Hepatocyte (in vitro differentiated cells): ENCODE measurements around the gene FERMT1. TPM values are rescaled to one million over a fixed set of nuclear protein-coding genes. Genes with fewer than 3 reads are reported as not detected.
"Not testable (repeated sequence)": the region's sequence is repeated elsewhere in the genome, so short reads cannot be mapped to it uniquely, and the experiment has no call there.

Source experiments
- DNase-seq: peaks from one replicate; pipeline ENCODE4 v3.0.0-alpha.2; 2016; ENCODE audit warnings: low spot score
- H2AFZ ChIP-seq: fragments of 200-600 bp; sonication (generic); 2 replicates; pipeline ENCODE4 v1.6.0; 2016; ENCODE audit warnings: antibody characterized with exemption, mild to moderate bottlenecking
- H3K27ac ChIP-seq: fragments of 200-600 bp; sonication (generic); 2 replicates; pipeline ENCODE4 v1.5.1; 2016; ENCODE audit warnings: mild to moderate bottlenecking
- H3K27me3 ChIP-seq: fragments of 200-600 bp; sonication (generic); 2 replicates; pipeline ENCODE4 v1.6.1; 2016
- H3K36me3 ChIP-seq: fragments of 200-600 bp; sonication (generic); replicated peaks from 2 replicates; pipeline ENCODE4 v1.5.1; 2016; ENCODE audit warnings: low read depth; ENCODE audit not compliant: insufficient read depth
- H3K4me1 ChIP-seq: fragments of 200-600 bp; sonication (generic); 2 replicates; pipeline ENCODE4 v1.5.1; 2016; ENCODE audit warnings: mild to moderate bottlenecking, moderate library complexity; ENCODE audit not compliant: insufficient read depth
- H3K4me2 ChIP-seq: fragments of 200-600 bp; sonication (generic); 2 replicates; pipeline ENCODE4 v1.6.0; 2016
- H3K4me3 ChIP-seq: fragments of 200-600 bp; sonication (generic); 2 replicates; pipeline ENCODE4 v1.5.1; 2016; ENCODE audit warnings: mild to moderate bottlenecking
- H3K79me2 ChIP-seq: fragments of 200-600 bp; sonication (generic); 2 replicates; pipeline ENCODE4 v1.6.0; 2017; ENCODE audit warnings: mild to moderate bottlenecking
- H3K9me2 ChIP-seq: fragments of 200-600 bp; sonication (generic); replicated peaks from 2 replicates; pipeline ENCODE4 v1.6.0; 2017; ENCODE audit warnings: mild to moderate bottlenecking; ENCODE audit not compliant: insufficient read depth
- H3K9me3 ChIP-seq: fragments of 200-600 bp; sonication (generic); 2 replicates; pipeline ENCODE4 v1.5.1; 2016; ENCODE audit warnings: low read depth, mild to moderate bottlenecking
- H4K20me1 ChIP-seq: fragments of 200-600 bp; sonication (generic); 2 replicates; pipeline ENCODE4 v1.6.0; 2016; ENCODE audit warnings: mild to moderate bottlenecking; ENCODE audit not compliant: insufficient read depth, poor library complexity, severe bottlenecking
- CTCF ChIP-seq: fragments of 200-600 bp; sonication (generic); IDR thresholded peaks from 2 replicates; pipeline ENCODE4 v1.5.1; 2016; ENCODE audit warnings: antibody characterized with exemption, mild to moderate bottlenecking; ENCODE audit not compliant: poor library complexity
- EZH2 ChIP-seq: fragments of 200-600 bp; sonication (generic); IDR thresholded peaks from 2 replicates; pipeline ENCODE4 v1.6.1; 2016; ENCODE audit warnings: antibody characterized with exemption, mild to moderate bottlenecking, borderline replicate concordance
- EZH2phosphoT487 ChIP-seq: fragments of 200-600 bp; sonication (generic); IDR thresholded peaks from one replicate; pipeline ENCODE4 v1.6.1; 2018; ENCODE audit warnings: antibody characterized with exemption, mild to moderate bottlenecking, low read depth, moderate library complexity; ENCODE audit not compliant: unreplicated experiment, severe bottlenecking
- WGBS: methylation state at CpG from one replicate; pipeline ENCODE4 v1.1.6; 2016; ENCODE audit warnings: low lambda C conversion rate; ENCODE audit errors: missing lambda C conversion rate; 5-methylcytosine and 5-hydroxymethylcytosine counted together
- polyA plus RNA-seq: library from polyadenylated mRNA; unstranded; fragments of >200 nt; fragmentation: Nextera tagmentation; extraction: Ambion mirVana; gene quantifications from 2 replicates; pipeline ENCODE4 v1.2.1, GENCODE V29; 2016
- total RNA-seq: library from RNA; depleted of rRNA; stranded (reverse); fragments of >200 nt; gene quantifications from 2 replicates; pipeline ENCODE4 v1.2.3, GENCODE V29; 2014

FERMT1 gene
- total and polyA plus RNA-seq, 2 experiments from 2014 or later, result 3.4 to 13.9 TPM

DNA sequence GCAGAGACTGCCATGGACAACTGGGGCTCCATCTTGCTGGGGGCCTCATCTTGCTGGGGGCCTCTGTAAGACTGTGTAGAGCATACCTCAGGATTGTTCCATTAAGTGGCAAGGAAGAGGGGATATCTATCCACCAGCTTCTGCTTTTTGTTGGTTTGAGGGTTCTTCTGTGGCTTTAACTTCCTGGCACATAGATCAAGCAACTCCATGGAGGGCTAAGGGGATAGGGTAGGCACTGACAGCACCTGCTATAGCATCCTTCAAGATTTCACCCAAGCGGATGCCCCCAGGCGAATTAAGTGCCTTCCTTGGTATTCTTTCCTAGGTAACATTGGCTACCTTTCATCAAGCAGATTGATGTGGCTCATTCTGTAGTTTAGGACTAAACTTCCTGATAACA lies 65.1 kb downstream of the FERMT1 start:
- no peaks in the 10 kb centered on the region for H3K79me2 ChIP-seq
- H3K27ac ChIP-seq, result peak overlapping the region; percentile 75
- WGBS, result 72% methylated on average over 2 of the region's 2 CpGs
- H3K27me3 ChIP-seq, result peaks cover 10% of the 10 kb centered on the region
- no peak overlapping the region for H3K4me3 ChIP-seq
- H3K4me2 ChIP-seq, result no peak overlapping the region
- no peaks in the 10 kb centered on the region for H3K9me3 ChIP-seq
- TF ChIP-seq EZH2 (no peak), CTCF (no peak), EZH2phosphoT487 (no peak)
- DNase-seq, result no peak
- peaks cover 20% of the 10 kb centered on the region for H3K4me1 ChIP-seq
- H3K36me3 ChIP-seq, result no peaks in the 10 kb centered on the region
- no peaks in the 10 kb centered on the region for H4K20me1 ChIP-seq
- no peak overlapping the region for H2AFZ ChIP-seq
- no peaks in the 10 kb centered on the region for H3K9me2 ChIP-seq

DNA sequence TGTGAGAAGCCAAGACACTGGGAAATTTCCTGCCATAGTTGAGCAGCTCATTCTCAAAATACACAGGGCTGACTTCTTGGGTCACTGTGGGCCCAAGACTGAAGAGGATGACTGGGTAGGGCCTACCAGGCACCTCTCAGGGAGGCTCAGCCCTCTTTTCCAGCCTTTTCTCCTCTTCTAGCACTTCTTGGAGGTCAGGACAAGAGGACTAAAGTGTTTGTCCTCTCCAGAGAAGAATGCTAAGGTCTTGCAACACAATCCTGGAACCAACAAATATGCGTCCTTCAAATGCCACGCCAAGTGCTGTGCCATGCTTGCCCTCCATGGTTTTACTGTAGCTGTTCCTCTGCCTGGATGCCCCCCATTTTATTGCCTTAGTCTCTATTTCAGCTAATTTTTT lies 65.7 kb downstream of the FERMT1 start:
- peaks cover 15% of the 10 kb centered on the region for H3K27me3 ChIP-seq
- peaks cover 20% of the 10 kb centered on the region for H3K4me1 ChIP-seq
- H2AFZ ChIP-seq, result no peak overlapping the region
- no peak for TF ChIP-seq EZH2phosphoT487
- TF ChIP-seq EZH2, result no peak
- no peak for TF ChIP-seq CTCF
- H3K79me2 ChIP-seq, result no peaks in the 10 kb centered on the region
- no peaks in the 10 kb centered on the region for H3K9me3 ChIP-seq
- DNase-seq, result no peak
- H3K4me2 ChIP-seq, result no peak overlapping the region
- H3K4me3 ChIP-seq, result no peak overlapping the region
- H3K27ac ChIP-seq, result no peak overlapping the region
- H3K36me3 ChIP-seq, result no peaks in the 10 kb centered on the region
- no peaks in the 10 kb centered on the region for H3K9me2 ChIP-seq
- H4K20me1 ChIP-seq, result no peaks in the 10 kb centered on the region
- WGBS, result 98% methylated on average over 2 of the region's 2 CpGs

DNA sequence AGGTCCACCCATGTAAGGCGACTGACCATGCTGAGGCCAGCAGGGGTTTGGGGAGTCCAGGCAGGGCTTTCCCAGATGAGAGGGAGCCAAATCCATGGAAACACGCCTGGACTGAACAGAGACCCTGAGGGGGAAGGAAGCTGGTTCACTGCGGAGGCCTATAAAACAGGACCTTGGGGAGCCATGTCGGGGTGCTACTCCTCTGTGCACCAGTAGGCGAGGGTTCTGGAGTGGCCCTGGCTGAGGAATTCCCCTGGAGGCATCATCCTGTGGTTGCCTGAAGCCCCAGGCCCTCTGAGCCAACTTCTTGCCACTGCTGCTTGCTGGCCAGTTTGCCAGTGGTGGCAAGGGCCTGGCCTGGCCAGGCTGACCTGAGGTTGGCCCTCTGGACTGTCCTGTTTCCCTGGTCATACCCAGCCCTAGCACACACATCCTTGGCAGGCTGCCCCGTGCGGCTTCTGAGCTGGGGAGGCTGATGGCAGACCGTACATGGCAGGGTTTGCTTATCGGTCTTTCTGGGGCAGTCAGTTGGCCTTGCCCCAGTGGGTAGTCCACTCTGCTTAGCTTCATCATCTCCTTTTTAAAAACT lies 66.8 kb downstream of the FERMT1 start:
- Histone ChIP-seq H3K27ac (peak overlapping the region; percentile 23), H3K9me3 (no peaks in the 10 kb centered on the region), H3K4me3 (no peak overlapping the region), H4K20me1 (no peaks in the 10 kb centered on the region), H3K4me1 (peaks cover 24% of the 10 kb centered on the region), H3K36me3 (no peaks in the 10 kb centered on the region), H3K4me2 (no peak overlapping the region), H3K9me2 (no peaks in the 10 kb centered on the region), H3K79me2 (no peaks in the 10 kb centered on the region), H2AFZ (no peak overlapping the region), H3K27me3 (peaks cover 19% of the 10 kb centered on the region)
- DNase-seq, result no peak
- TF ChIP-seq EZH2, result no peak
- WGBS, result 93% methylated on average over 9 of the region's 9 CpGs

- Histone ChIP-seq H3K4me1 (peaks cover 24% of the 10 kb centered on the region), H3K9me3 (no peaks in the 10 kb centered on the region), H3K4me2 (peak overlapping the region; percentile 47), H4K20me1 (no peaks in the 10 kb centered on the region), H3K36me3 (no peaks in the 10 kb centered on the region), H3K79me2 (no peaks in the 10 kb centered on the region), H2AFZ (no peak overlapping the region), H3K27ac (peak overlapping the region; percentile 50), H3K27me3 (peaks cover 19% of the 10 kb centered on the region), H3K4me3 (no peak overlapping the region), H3K9me2 (no peaks in the 10 kb centered on the region)
- no peak for TF ChIP-seq CTCF
- TF ChIP-seq EZH2phosphoT487, result no peak
- no peak for TF ChIP-seq EZH2
- 64% methylated on average over 10 of the region's 10 CpGs for WGBS
- no peak for DNase-seq
Measured at GRCh38 chr20:6055161-6055783, 67.6 kb downstream of the FERMT1 start.

DNA sequence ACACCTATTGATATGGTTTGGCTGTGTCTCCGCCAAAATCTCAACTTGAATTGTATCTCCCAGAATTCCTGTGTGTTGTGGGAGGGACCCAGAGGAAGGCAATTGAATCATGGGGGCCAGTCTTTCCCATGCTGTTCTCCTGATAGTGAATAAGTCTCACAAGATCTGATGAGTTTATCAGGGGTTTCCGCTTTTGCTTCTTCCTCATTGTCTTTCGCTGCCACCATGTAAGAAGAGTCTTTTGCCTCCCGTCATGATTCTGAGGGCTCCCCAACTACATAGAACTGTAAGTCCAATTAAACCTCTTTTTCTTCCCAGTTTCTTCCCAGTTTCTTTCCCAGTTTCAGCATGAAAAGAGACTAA lies 68.2 kb downstream of the FERMT1 start:
- H3K27me3 ChIP-seq, result peaks cover 19% of the 10 kb centered on the region
- WGBS, result 64% methylated on average over 4 of the region's 4 CpGs
- H3K79me2 ChIP-seq, H4K20me1 ChIP-seq, H3K9me2 ChIP-seq, H2AFZ ChIP-seq, H3K4me3 ChIP-seq, H3K9me3 ChIP-seq, DNase-seq, H3K36me3 ChIP-seq: not testable (repeated sequence)
- peak overlapping the region; percentile 47 for H3K4me2 ChIP-seq
- peak overlapping the region; percentile 50 for H3K27ac ChIP-seq
- H3K4me1 ChIP-seq, result peaks cover 24% of the 10 kb centered on the region
